Omental fat pad (tissue), 4 donors: ENCODE measurements around the gene CCDC83. TPM values are rescaled to one million over a fixed set of nuclear protein-coding genes. Genes with fewer than 3 reads are reported as not detected.
"Not testable (repeated sequence)": the region's sequence is repeated elsewhere in the genome, so short reads cannot be mapped to it uniquely, and the experiment has no call there.

Source experiments
- ATAC-seq: fragments of 150-250 bp; one replicate; pipeline ENCODE4 v1.9.1; 2016; ENCODE audit warnings: mild to moderate bottlenecking, moderate library complexity; ENCODE audit not compliant: low FRiP score
- DNase-seq: peaks from one replicate; pipeline ENCODE4 v3.0.0-alpha.2; 2019; ENCODE audit warnings: low spot score
- total RNA-seq, 4 donors: library from RNA; depleted of rRNA; stranded (reverse); fragments of >200 nt; gene quantifications; one replicate each; pipeline ENCODE4 v1.1.0, GENCODE V29; 2016
- TF ChIP-seq, protein P1 (sequence below), 3 donors: fragments of 450-650 bp; IDR thresholded peaks; one replicate each; pipeline ENCODE4 v1.5.1; 2016 to 2017; ENCODE audit warnings: antibody characterized with exemption in 3 of 3, mild to moderate bottlenecking in 3 of 3, moderate library complexity in 2 of 3

Gene CCDC83
- total RNA-seq, 4 donors from 2014 or later = 3.2 TPM; not detected in 3

DNA sequence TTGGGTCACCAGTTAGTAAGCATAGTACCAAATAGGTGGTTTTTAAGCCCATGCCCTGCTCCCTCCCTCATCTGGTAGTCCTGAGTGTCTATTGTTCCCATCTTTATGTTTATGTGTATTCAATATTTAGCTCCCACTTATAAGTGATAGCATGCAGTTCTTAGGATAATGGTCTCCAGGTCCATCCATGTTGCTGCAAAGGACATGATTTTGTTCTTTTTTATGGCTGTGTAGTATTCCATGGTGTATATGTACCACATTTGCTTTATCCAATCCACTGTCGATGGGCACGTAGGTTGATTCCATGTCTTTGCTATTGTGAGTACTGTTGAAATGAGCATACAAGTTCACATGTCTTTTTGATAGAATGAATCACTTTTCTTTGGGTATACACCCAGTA is 26.0 kb upstream of the CCDC83 start:
- DNase-seq (no peak), ATAC-seq (no peak)
- TF ChIP-seq, protein P1, sequence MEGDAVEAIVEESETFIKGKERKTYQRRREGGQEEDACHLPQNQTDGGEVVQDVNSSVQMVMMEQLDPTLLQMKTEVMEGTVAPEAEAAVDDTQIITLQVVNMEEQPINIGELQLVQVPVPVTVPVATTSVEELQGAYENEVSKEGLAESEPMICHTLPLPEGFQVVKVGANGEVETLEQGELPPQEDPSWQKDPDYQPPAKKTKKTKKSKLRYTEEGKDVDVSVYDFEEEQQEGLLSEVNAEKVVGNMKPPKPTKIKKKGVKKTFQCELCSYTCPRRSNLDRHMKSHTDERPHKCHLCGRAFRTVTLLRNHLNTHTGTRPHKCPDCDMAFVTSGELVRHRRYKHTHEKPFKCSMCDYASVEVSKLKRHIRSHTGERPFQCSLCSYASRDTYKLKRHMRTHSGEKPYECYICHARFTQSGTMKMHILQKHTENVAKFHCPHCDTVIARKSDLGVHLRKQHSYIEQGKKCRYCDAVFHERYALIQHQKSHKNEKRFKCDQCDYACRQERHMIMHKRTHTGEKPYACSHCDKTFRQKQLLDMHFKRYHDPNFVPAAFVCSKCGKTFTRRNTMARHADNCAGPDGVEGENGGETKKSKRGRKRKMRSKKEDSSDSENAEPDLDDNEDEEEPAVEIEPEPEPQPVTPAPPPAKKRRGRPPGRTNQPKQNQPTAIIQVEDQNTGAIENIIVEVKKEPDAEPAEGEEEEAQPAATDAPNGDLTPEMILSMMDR (IDR thresholded peaks at IDR 0.05) = no peak

DNA sequence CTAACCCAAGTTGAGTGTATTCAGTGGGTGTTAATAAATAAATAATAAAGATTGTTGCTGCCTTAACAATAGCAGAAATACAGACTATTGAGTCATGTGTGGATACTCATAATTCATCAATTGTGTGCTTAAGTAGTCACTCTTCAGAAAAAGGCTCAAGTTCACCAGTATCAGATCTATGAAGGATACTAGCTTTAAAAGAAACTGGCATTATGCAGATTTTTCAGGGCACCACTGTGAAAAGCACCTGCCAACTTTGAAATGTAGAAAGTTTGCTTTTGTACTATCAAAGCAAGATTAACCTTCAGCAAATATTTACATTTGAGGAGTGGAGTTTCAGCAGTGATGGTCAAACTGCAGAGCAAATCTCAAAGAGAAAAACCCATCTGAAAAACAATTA is 24.1 kb upstream of the CCDC83 start:
- DNase-seq = no peak
- TF ChIP-seq, protein P1 (IDR thresholded peaks at IDR 0.05) = no peak
- no peak for ATAC-seq

DNA sequence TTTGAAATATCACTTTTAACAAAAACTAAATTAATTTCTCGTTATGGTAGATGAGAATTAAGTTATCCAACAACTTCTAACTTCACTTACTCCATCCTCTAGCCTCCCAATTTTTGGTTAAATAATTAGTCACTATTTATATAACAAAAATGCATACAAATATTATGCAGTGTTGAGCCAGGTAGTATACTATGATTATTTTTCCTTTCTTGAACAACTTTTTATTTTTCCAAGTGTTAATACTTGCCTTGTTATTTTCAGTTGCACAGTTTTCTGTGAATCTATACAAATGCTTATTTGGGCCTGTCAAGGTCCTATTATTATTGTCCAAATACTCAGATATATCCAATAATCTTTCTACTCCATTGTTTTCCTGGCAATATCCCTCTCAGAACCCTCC is 19.9 kb upstream of the CCDC83 start:
- DNase-seq = no peak
- TF ChIP-seq, protein P1 (IDR thresholded peaks at IDR 0.05) = no peak
- no peak for ATAC-seq

DNA sequence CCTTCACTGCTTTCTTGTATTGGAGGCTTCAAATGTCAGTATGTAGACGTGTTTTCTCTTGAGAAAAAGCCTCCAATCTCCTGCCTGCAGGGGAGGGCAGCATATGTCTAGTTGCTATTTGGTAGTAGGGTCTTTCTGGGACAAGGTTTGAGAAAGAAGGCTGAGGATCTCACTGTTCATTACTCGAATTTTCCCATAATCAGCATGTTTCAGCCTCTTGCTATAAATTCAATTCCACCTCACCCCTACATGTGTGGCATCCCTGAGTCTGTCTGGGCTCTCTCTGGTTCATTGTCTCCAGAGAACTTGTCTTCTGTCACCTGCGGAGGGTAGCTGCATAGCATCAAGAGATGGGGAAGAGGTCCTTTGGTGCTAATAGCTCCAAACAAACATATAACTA is 19.5 kb upstream of the CCDC83 start:
- ATAC-seq (no peak), DNase-seq (no peak)
- TF ChIP-seq, protein P1 (IDR thresholded peaks at IDR 0.05) = no peak

DNA sequence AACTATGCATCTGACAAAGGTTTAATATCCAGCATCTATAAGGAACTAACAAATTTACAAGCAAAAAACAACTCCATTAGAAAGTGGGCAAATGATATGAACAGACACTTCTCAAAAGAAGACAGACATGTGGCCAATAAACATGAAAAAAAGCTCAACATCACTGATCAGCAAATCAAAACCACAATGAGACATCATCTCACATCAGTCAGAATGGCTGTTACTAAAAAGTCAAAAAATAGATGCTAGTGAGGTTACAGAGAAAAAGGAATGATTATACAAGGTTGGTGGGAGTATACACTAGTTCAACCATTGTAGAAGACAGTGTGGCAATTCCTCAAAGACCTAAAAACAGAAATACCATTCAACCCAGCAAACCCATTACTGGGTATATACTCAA is 14.3 kb upstream of the CCDC83 start:
- not testable (repeated sequence) for ATAC-seq

DNA sequence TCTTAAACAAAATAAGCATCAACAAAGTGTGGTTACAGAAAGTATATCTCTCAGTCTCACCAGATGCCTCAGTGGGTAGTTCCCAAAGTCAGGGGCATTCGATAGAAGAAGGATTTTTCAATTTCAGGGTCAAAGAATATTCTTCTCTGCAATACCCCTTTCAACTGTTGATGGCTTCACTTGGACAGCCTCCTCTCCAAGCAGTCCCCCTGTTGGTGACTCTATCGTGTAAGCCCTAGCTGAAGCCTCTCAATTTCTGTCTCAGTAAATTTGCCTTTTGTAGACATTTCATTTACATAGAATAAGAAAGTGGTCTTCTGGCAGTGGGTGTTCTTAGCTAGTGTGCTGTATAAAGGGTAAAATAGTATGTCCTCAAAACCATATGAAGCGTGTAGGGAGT is 11.3 kb upstream of the CCDC83 start:
- ATAC-seq = no peak
- TF ChIP-seq, protein P1 (IDR thresholded peaks at IDR 0.05) = no peak
- DNase-seq = no peak

More for the DNA sequence above, 14.3 kb upstream of the CCDC83 start:
- DNase-seq = not testable (repeated sequence)

DNA sequence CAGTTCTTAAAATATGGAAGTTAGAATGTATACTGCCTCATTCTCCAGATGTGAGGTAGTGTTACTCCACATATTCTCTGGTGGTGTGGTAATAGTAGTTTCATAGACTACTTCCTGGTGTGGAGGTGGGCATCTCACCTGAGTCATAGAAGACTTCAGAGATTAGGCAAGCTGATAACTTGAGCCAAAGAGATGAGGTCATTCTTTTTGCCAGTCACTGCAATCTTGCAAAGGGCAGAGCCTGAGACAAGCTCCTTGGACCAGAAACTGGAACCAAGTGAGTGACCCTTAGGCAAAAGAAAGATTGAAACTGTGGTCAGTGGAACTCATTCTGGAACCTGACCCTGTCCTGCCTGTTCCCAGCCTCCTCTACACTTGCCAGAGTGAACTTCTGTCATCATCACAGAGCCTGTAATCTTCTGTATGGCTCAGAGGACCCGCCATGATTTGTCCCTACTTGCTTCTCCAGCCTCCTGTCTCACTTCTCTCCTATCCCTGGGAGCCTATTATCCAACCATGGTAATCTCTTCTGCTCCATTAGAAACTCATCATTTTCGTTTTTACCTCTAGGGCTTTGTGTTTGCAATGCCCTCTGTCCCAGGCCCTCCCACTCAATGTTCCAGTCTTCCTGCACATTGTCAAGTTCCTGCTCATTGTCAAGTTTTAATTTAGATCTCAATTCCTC is 10.6 kb upstream of the CCDC83 start:
- TF ChIP-seq, protein P1 (IDR thresholded peaks at IDR 0.05) = no peak
- peak; percentile 79 for ATAC-seq
- no peak for DNase-seq
